GM20000 (cell line): ENCODE data around the gene RASL11A.

Experiments
- DNase-seq: peaks from one replicate; pipeline ENCODE4 v3.0.0; 2012; ENCODE audit warnings: low spot score
- TF ChIP-seq, protein P1 (sequence below): IDR thresholded peaks from 2 replicates; pipeline ENCODE4 v1.5.1; 2012; ENCODE audit warnings: mild to moderate bottlenecking, control low read depth; ENCODE audit errors: extremely low read depth, missing control alignments

RASL11A gene

GRCh38 chr13:27269114-27269665 is 1.4 kb upstream of the RASL11A start:
- no peak for DNase-seq
- TF ChIP-seq, protein P1, sequence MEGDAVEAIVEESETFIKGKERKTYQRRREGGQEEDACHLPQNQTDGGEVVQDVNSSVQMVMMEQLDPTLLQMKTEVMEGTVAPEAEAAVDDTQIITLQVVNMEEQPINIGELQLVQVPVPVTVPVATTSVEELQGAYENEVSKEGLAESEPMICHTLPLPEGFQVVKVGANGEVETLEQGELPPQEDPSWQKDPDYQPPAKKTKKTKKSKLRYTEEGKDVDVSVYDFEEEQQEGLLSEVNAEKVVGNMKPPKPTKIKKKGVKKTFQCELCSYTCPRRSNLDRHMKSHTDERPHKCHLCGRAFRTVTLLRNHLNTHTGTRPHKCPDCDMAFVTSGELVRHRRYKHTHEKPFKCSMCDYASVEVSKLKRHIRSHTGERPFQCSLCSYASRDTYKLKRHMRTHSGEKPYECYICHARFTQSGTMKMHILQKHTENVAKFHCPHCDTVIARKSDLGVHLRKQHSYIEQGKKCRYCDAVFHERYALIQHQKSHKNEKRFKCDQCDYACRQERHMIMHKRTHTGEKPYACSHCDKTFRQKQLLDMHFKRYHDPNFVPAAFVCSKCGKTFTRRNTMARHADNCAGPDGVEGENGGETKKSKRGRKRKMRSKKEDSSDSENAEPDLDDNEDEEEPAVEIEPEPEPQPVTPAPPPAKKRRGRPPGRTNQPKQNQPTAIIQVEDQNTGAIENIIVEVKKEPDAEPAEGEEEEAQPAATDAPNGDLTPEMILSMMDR, result no peak

GRCh38 chr13:27271570-27272096 is 1.0 kb downstream of the RASL11A start:
- TF ChIP-seq, protein P1, result no peak
- no peak for DNase-seq

- no peak for DNase-seq
- TF ChIP-seq, protein P1, result no peak
These were observed 3.2 kb downstream of the RASL11A start for GRCh38 chr13:27273658-27274425.

DNA sequence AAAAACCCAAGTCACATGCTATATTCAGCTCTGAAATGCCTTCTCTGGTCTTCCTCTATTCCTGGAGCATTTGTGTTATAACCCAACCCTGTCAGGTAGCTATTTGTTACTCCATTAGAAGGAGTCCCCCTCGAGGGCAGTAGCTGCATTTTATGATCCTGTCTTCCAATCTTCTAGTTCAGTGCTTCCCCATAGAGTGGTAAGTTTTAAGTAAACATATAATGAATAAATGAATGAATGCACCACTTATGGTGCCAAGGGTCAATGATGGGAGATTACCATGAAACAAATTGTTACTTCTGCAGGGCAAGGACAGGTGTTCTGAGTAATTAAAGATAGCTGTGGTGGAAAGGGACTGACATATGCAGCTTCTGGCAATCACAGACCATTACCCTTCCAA is 4.0 kb downstream of the RASL11A start:
- TF ChIP-seq, protein P1, result no peak
- DNase-seq, result no peak

DNA sequence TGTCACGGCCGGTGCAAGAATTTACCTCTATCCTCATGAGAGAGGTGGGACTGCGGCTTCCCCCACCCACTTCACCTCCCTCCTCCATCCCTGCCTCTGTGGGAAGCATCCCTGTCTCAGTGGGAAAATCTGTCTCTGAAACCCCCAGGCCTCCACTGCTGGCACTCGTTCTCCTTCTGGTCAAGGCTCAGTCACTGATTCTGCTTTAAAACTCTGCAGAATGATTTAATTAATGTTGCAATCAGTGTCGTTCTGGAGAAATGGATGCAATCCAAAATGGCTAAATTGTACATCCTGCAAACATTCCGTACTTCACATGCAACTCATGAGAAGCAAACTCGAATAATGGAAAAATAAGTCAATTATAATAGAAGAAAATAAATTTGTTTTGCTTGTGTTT is 5.6 kb downstream of the RASL11A start:
- no peak for DNase-seq
- TF ChIP-seq, protein P1, result no peak

DNA sequence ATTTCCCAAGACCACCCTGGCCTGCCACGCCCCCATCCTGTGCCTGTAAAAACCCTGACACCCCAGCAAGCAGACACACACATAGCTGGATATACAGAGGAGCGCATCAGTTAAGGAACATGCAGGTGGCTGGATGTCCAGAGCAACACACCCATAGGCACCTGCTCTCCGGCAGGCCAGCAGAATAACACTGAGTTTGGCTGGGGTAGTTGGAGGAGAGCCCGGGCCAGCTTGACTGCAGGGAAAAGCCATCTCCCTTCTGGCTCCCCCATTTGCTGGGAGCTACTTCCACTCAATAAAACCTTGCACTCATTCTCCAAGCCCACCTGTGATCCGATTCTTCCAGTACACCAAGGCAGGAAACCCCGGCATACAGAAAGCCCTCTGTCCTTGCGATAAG is 8.9 kb downstream of the RASL11A start:
- no peak for DNase-seq
- TF ChIP-seq, protein P1, result no peak

- no peak for DNase-seq
- TF ChIP-seq, protein P1, result no peak
These were observed 9.5 kb downstream of the RASL11A start for GRCh38 chr13:27280009-27280656.
